ENCODE data around the gene GRB10. TPM values are rescaled to one million over a fixed set of nuclear protein-coding genes. Genes with fewer than 3 reads are reported as not detected.

The GRB10 gene
- total and polyA plus RNA-seq, 4 donors: 11.6 to 68.6 (median 41.0) TPM

GRCh38 chr7:50793947-50794570 lies 11.4 kb upstream of the GRB10 start:
- DNase-seq: no peak
- no peak for TF ChIP-seq CTCF (IDR thresholded peaks at IDR 0.05; ENCODE audit: control extremely low read depth, extremely low read depth)
- Histone ChIP-seq H3K4me1 (ENCODE audit: control insufficient read depth in 5 of 5, insufficient read depth in 5 of 5, low read length in 5 of 5) (peaks cover 0 to 20% (median 8%) of the 10 kb centered on the region in 5 donors), H3K36me3 (ENCODE audit: control insufficient read depth in 4 of 4, insufficient read depth in 4 of 4, low read length in 4 of 4) (no peaks in the 10 kb centered on the region), H3K27me3 (ENCODE audit: control insufficient read depth in 3 of 3, insufficient read depth in 3 of 3, low read length in 2 of 3) (peaks cover 0 to 4% (median 0%) of the 10 kb centered on the region in 3 donors), H3K9ac (ENCODE audit: insufficient read depth in 1 of 2, low read length in 2 of 2) (no peak overlapping the region), H3K4me3 (peak overlapping the region; percentile 33), H3K27ac (ENCODE audit: low read depth in 1 of 2, low read length in 1 of 2) (peak overlapping the region in 1 of 2 donors; percentile 87), H3K9me3 (ENCODE audit: control insufficient read depth in 4 of 4, insufficient read depth in 3 of 4, low read length in 3 of 4) (no peaks in the 10 kb centered on the region)
- WGBS, 2 donors: 72 to 73% methylated on average over 18 of the region's 18 CpGs
- ATAC-seq (ENCODE audit: insufficient read depth, low FRiP score): no peak

DNA sequence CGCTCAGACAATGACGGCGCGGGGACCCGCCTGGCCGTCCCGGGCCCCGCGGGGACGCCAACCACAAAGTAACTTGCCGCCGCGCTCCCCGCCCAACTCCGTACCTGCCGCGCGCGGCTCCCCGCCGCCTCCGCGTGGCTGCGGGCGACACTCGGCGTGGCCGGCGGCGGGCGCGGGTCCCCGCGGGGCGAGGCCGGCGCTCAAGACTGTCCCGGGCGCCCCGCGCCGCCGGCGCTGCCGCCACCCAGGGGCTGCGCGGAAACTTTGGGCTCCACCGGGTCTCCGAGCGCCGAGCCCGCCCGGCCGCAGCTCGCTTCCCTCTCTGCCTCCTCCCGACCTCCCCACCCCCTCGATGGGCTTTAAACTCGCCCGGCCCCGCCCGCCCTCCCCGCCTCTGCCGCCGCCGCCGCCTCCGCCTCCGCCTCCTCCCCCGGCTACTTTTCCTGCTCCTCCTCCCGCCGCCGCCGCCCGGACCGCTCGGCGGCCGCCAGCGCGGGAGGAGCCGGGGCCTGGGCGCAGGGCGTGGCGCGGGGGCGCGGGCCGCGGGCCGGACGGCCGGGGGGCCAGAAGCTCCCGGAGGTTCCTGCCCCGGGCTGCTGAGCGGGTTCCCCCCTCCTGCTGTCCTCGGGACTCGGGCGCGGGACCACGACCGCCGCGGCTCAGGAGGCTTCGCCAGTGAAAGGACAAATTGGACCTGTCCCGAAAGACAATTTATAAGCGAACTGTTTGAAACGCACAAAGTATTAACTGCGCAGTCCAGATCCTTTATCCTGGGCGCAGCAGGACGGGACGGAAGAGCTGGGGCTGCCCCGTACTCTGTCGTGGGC lies 10.6 kb upstream of the GRB10 start:
- DNase-seq: peak; percentile 73 to 82 (median 81)

GRCh38 chr7:50792342-50793119 lies 9.8 kb upstream of the GRB10 start:
- Histone ChIP-seq H3K27me3 (ENCODE audit: control insufficient read depth in 3 of 3, insufficient read depth in 3 of 3, low read length in 2 of 3) (peaks cover 0 to 4% (median 0%) of the 10 kb centered on the region in 3 donors), H3K36me3 (ENCODE audit: control insufficient read depth in 4 of 4, insufficient read depth in 4 of 4, low read length in 4 of 4) (no peaks in the 10 kb centered on the region), H3K4me1 (ENCODE audit: control insufficient read depth in 5 of 5, insufficient read depth in 5 of 5, low read length in 5 of 5) (peaks cover 0 to 24% (median 8%) of the 10 kb centered on the region in 5 donors), H3K27ac (ENCODE audit: low read depth in 1 of 2, low read length in 1 of 2) (peak overlapping the region; percentile 75 to 92), H3K4me3 (peak overlapping the region; percentile 65), H3K9me3 (ENCODE audit: control insufficient read depth in 4 of 4, insufficient read depth in 3 of 4, low read length in 3 of 4) (peaks cover 0 to 9% (median 3%) of the 10 kb centered on the region in 4 donors), H3K9ac (ENCODE audit: insufficient read depth in 1 of 2, low read length in 2 of 2) (peak overlapping the region in 1 of 2 donors; percentile 71)
- no peak for ATAC-seq (ENCODE audit: insufficient read depth, low FRiP score)
- no peak for TF ChIP-seq CTCF (IDR thresholded peaks at IDR 0.05; ENCODE audit: control extremely low read depth, extremely low read depth)
- WGBS, 2 donors: 1% methylated on average over 52 to 91 of the region's 91 CpGs
- DNase-seq: peak; percentile 54 to 69 (median 63)

More for the DNA sequence above, 10.6 kb upstream of the GRB10 start:
- no peaks in the 10 kb centered on the region for H3K36me3 ChIP-seq (ENCODE audit: control insufficient read depth in 4 of 4, insufficient read depth in 4 of 4, low read length in 4 of 4)
- TF ChIP-seq CTCF (IDR thresholded peaks at IDR 0.05; ENCODE audit: control extremely low read depth, extremely low read depth): no peak
- H3K4me3 ChIP-seq: peak overlapping the region; percentile 65
- WGBS, 2 donors: 1% methylated on average over 69 to 113 of the region's 113 CpGs
- H3K27me3 ChIP-seq (ENCODE audit: control insufficient read depth in 3 of 3, insufficient read depth in 3 of 3, low read length in 2 of 3): peaks cover 0 to 4% (median 0%) of the 10 kb centered on the region in 3 donors
- H3K9me3 ChIP-seq (ENCODE audit: control insufficient read depth in 4 of 4, insufficient read depth in 3 of 4, low read length in 3 of 4): peaks cover 0 to 5% (median 1%) of the 10 kb centered on the region in 4 donors
- H3K27ac ChIP-seq (ENCODE audit: low read depth in 1 of 2, low read length in 1 of 2): peak overlapping the region; percentile 87 to 92
- peaks cover 0 to 20% (median 8%) of the 10 kb centered on the region in 5 donors for H3K4me1 ChIP-seq (ENCODE audit: control insufficient read depth in 5 of 5, insufficient read depth in 5 of 5, low read length in 5 of 5)
- peak; percentile 66 for ATAC-seq (ENCODE audit: insufficient read depth, low FRiP score)
- H3K9ac ChIP-seq (ENCODE audit: insufficient read depth in 1 of 2, low read length in 2 of 2): no peak overlapping the region

All from lung (tissue), 12 donors.